ENCODE data around the gene RGS2.

GRCh38 chr1:192860478-192861185 is 51.8 kb downstream of the RGS2 start:
- no peak for TF ChIP-seq CTCF (IDR thresholded peaks at IDR 0.05 in 4 of 5, conservative IDR thresholded peaks at IDR 0.05 in 1 of 5)
- TF ChIP-seq POLR2A (IDR thresholded peaks at IDR 0.05) = no peak
